Skeletal muscle tissue (tissue), 5 donors: ENCODE data around the gene RBM4. TPM values are rescaled to one million over a fixed set of nuclear protein-coding genes. Genes with fewer than 3 reads are reported as not detected.

ENCODE experiments used
- H3K27ac ChIP-seq: one replicate; pipeline ENCODE4 v1.7.0; 2013; ENCODE audit warnings: mild to moderate bottlenecking, low read depth, low read length, inconsistent platforms
- H3K27me3 ChIP-seq, 3 donors: one replicate each; pipeline ENCODE4 v1.7.0; 2013; ENCODE audit warnings: low read length in 3 of 3; ENCODE audit not compliant: control insufficient read depth in 3 of 3, insufficient read depth in 3 of 3
- H3K36me3 ChIP-seq, 3 donors: one replicate each; pipeline ENCODE4 v1.7.0; 2013; ENCODE audit warnings: low read length in 3 of 3; ENCODE audit not compliant: control insufficient read depth in 3 of 3, insufficient read depth in 3 of 3
- H3K4me1 ChIP-seq, 3 donors: one replicate each; pipeline ENCODE4 v1.7.0; 2013; ENCODE audit warnings: low read length in 3 of 3, mild to moderate bottlenecking in 3 of 3; ENCODE audit not compliant: control insufficient read depth in 3 of 3, insufficient read depth in 3 of 3
- H3K4me3 ChIP-seq, 3 donors: one replicate each; pipeline ENCODE4 v1.7.0; 2013; ENCODE audit warnings: low read length in 3 of 3
- H3K9ac ChIP-seq, 3 donors: one replicate each; pipeline ENCODE4 v1.7.0; 2013; ENCODE audit warnings: low read length in 3 of 3, mild to moderate bottlenecking in 3 of 3, moderate library complexity in 2 of 3, low read depth in 1 of 3
- H3K9me3 ChIP-seq, 3 donors: one replicate each; pipeline ENCODE4 v1.7.0; 2013; ENCODE audit warnings: low read length in 3 of 3; ENCODE audit not compliant: control insufficient read depth in 3 of 3
- small RNA-seq: library from RNA; depleted of rRNA; stranded (forward); fragments of <200 nt; gene quantifications from one replicate; pipeline ENCODE3, GENCODE V24; 2014
- total RNA-seq: library from RNA; depleted of rRNA; stranded (reverse); fragments of >200 nt; gene quantifications from one replicate; pipeline ENCODE4 v1.2.3, GENCODE V29; 2014
- donor health status: Osteomylitis.

Gene RBM4
- total RNA-seq, 1 donor from 2014 or later: 98.6 TPM

DNA sequence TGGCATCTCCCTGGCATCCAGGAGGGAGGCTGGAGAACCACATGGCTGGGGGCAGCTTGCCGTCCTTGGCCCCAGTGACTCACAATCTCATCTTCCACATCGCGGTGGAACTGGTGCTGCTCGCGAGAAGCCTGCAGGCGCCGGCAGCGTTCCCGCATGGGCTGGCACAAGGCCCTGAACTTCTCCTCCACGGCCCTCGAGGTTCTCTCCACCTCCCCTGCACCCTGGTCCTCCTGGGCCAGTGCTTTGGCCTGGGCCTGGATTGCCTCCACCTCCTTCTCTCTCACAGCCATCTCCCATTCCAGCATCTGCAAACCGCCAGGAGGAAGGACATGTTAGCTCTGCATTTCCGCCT is 55.5 kb downstream of the RBM4 start:
- Histone ChIP-seq H3K27ac (no peak overlapping the region), H3K4me1 (peaks cover 0 to 5% (median 2%) of the 10 kb centered on the region in 3 donors), H3K27me3 (peaks cover 0 to 7% (median 0%) of the 10 kb centered on the region in 3 donors), H3K9me3 (no peaks in the 10 kb centered on the region), H3K36me3 (no peaks in the 10 kb centered on the region), H3K4me3 (no peak overlapping the region), H3K9ac (no peak overlapping the region)

DNA sequence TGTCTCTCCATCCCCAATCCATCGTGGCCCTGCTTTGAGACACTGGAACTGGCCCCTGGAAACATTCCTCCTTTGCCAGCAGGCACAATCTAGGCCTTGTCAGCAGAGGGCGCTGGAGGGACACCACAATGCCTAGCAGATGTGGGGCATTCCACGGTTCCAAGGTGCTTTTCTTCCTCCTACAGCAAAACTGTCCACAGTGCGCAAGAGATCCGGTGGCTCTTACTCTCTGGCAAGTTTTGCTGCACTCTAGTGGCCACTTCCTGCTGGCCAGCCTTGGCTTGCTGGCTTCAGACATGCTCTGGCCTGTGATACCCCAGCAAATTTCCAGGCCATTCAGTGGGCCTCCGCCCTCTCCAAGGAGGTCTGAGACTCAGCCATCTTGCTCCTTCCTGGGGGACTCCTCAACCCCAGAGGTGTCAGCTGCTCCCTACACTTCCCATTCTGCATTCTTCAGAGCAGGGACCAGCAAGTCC is 56.3 kb downstream of the RBM4 start:
- Histone ChIP-seq H3K27me3 (peaks cover 0 to 7% (median 0%) of the 10 kb centered on the region in 3 donors), H3K4me3 (no peak overlapping the region), H3K27ac (no peak overlapping the region), H3K36me3 (no peaks in the 10 kb centered on the region), H3K4me1 (peaks cover 0 to 5% (median 2%) of the 10 kb centered on the region in 3 donors), H3K9me3 (peaks cover 0 to 2% (median 0%) of the 10 kb centered on the region in 3 donors), H3K9ac (no peak overlapping the region)

Small RNA genes within 50 kb of the gene (small RNA-seq; reads per million reads assigned to genes)
- not detected for gene RNU4-39P

Other genes starting within 250 kb of the RBM4 start
- under 0.01 TPM for gene NPAS4, start 217.7 kb upstream of the RBM4 start, total RNA-seq
- gene MRPL11, start 199.9 kb upstream of the RBM4 start, total RNA-seq: 27.1 TPM
- gene PELI3, start 171.8 kb upstream of the RBM4 start, total RNA-seq: 9.4 TPM
- 26.1 TPM for gene DPP3, start 158.3 kb upstream of the RBM4 start, total RNA-seq
- 14.6 TPM for gene BBS1, start 128.1 kb upstream of the RBM4 start, total RNA-seq
- 3.7 TPM for gene ZDHHC24, start 92.7 kb upstream of the RBM4 start, total RNA-seq
- 156 TPM for gene ACTN3, start 91.8 kb upstream of the RBM4 start, total RNA-seq
- gene CTSF, start 70.1 kb upstream of the RBM4 start, total RNA-seq: 27.1 TPM
- gene CCDC87, start 45.6 kb upstream of the RBM4 start, total RNA-seq: not detected
- gene CCS, start 45.5 kb upstream of the RBM4 start, total RNA-seq: 27.7 TPM
- gene RBM14, start 22.1 kb upstream of the RBM4 start, total RNA-seq: 23.5 TPM
- 32.4 TPM for gene RBM4B, start 39.2 kb downstream of the RBM4 start, total RNA-seq
- gene SPTBN2, start 90.5 kb downstream of the RBM4 start, total RNA-seq: 11.5 TPM
- 14.1 TPM for gene RCE1, start 204.7 kb downstream of the RBM4 start, total RNA-seq
- 12.0 TPM for gene LRFN4, start 218.4 kb downstream of the RBM4 start, total RNA-seq